Vein endothelial cell (primary cell): Measurements from ENCODE around the gene MYRFL. TPM values are rescaled to one million over a fixed set of nuclear protein-coding genes. Genes with fewer than 3 reads are reported as not detected.

Experiments used
- total RNA-seq: library from RNA; depleted of rRNA; stranded (reverse); fragments of >200 nt; gene quantifications from 2 replicates; pipeline ENCODE4 v1.2.3, GENCODE V29; 2012

Gene MYRFL
- total RNA-seq, result under 0.01 TPM in 1 of 2 replicates, not detected in the other

GRCh38 chr12:69824966-69825560 is at the start of gene MYRFL:
MYRFL (plus strand) TSS chr12:69825227; CDS start chr12:69825518, 291 bp downstream.

Other genes with a start within 250 kb of the MYRFL start
- gene CCT2, start 239.8 kb upstream of the MYRFL start, total RNA-seq, result 272 and 339 TPM in 2 replicates
- not detected in 2 replicates for gene LRRC10, start 214.3 kb upstream of the MYRFL start, total RNA-seq
- gene BEST3, start 125.9 kb upstream of the MYRFL start, total RNA-seq, result 0.29 and 0.33 TPM in 2 replicates
- 11.1 and 18.5 TPM in 2 replicates for gene RAB3IP, start 86.4 kb upstream of the MYRFL start, total RNA-seq